ENCODE results near the gene YPEL5.

The YPEL5 gene

GRCh38 chr2:30205456-30205855, 58.6 kb downstream of the YPEL5 start:
- ATAC-seq (replicated peaks) (no peak), DNase-seq (no peak)
- H3K36me3 Mint-ChIP-seq (ENCODE audit: insufficient read depth) = no peaks in the 10 kb centered on the region
- H3K27ac Mint-ChIP-seq = no peak overlapping the region
- no peaks in the 10 kb centered on the region for H3K27me3 Mint-ChIP-seq
- H3K4me3 Mint-ChIP-seq = no peak overlapping the region
- H3K4me1 Mint-ChIP-seq (ENCODE audit: low read depth in 2 of 2) = peaks cover 15 to 16% of the 10 kb centered on the region in 2 donors
- no peaks in the 10 kb centered on the region for H3K9me3 Mint-ChIP-seq

DNA sequence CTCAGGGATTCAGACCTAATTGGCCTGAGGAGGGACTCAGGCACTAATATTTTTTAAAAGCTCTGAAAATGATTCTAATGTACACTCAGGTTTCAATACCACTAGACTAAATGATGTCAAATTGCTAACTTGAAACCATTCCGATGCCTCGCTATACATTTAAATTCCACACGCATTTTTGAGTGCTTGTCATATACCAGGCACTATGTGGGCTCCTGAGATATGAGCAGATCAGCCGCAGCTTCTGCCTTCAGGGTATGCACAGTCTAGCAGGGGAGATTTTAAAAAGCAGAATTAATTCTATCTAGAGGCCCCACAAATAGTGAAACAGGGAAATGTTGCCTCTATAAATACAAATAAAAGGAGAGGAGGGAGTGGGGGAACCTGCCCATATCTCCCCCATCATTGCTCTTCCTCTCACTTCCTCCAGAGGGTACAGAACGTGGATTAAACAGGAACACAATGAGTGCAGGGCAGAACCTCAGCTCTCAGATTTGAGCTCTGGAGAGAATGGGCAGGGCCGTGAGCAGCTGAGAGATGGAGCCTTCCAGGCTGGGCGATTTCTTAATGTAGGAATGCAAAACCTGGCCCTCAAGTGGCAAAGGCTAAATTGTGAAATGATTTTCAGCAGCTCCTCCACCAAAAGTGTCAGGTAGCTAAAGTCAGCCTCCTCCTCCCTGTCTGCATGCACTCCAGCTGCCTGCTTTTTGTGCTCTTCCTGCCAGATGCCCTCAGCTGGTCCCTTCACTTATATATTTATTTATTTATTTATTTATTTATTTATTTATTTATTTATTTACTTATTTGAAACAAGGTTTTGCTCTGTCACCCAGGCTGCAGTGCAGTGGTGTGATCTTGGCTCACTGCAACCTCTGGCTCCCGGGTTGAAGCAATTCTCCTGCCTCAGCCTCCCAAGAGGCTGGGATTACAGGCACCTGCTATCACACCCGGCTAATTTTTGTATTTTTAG, 59.9 kb downstream of the YPEL5 start:
- peaks cover 15 to 16% of the 10 kb centered on the region in 2 donors for H3K4me1 Mint-ChIP-seq (ENCODE audit: low read depth in 2 of 2)
- no peaks in the 10 kb centered on the region for H3K27me3 Mint-ChIP-seq
- no peak overlapping the region for H3K4me3 Mint-ChIP-seq
- H3K27ac Mint-ChIP-seq = no peak overlapping the region
- ATAC-seq (replicated peaks) (no peak), DNase-seq (no peak)
- H3K9me3 Mint-ChIP-seq = no peaks in the 10 kb centered on the region
- no peaks in the 10 kb centered on the region for H3K36me3 Mint-ChIP-seq (ENCODE audit: insufficient read depth)

DNA sequence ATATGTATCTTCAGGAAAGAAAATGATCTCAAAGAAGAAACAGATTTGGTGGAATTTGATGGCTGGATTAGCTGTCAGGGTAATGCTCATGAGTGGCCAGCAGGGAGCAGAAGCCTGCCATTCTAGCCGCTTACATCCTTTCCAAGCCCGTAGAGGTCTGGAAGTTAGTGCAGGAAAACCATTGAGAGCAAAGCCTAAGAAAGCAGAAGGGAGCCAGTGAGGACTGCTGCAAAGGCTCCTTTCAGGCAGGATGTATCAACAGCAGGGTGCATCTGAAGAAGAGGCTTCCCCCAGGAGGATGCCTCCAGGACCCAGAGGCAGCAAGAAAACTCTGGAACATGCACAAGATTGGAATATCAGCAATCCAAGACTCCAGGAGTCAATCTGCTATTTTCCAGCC, 61.6 kb downstream of the YPEL5 start:
- H3K27me3 Mint-ChIP-seq = no peaks in the 10 kb centered on the region
- H3K27ac Mint-ChIP-seq = peak overlapping the region; percentile 21 to 79
- peak overlapping the region; percentile 48 to 64 for H3K4me3 Mint-ChIP-seq
- DNase-seq (peak in 2 of 3 experiments; percentile 17 to 35), ATAC-seq (replicated peaks) (peak; percentile 67)
- peaks cover 15 to 16% of the 10 kb centered on the region in 2 donors for H3K4me1 Mint-ChIP-seq (ENCODE audit: low read depth in 2 of 2)
- no peaks in the 10 kb centered on the region for H3K9me3 Mint-ChIP-seq
- no peaks in the 10 kb centered on the region for H3K36me3 Mint-ChIP-seq (ENCODE audit: insufficient read depth)

DNA sequence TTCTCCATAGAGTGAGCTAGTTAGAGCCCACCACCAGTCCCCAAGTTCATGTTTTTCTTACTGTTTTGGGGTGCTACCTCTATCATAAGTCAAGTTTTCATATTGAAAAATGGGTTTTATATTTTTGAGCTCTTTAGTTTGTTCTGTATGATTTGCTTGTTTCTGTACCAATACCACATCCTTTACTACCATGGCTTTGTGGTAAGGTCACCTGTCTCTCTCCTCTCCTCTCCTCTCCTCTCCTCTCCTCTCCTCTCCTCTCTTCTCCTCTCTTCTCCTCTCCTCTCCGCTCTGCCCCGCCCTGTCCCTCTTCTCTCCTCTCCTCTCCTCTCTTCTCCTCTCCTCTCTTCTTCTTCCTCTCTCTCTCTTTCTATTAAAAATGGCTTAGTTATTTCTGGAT, 62.4 kb downstream of the YPEL5 start:
- DNase-seq = no peak
- Mint-ChIP-seq H3K4me1 (ENCODE audit: low read depth in 2 of 2) (peaks cover 15 to 16% of the 10 kb centered on the region in 2 donors), H3K27ac (peak overlapping the region; percentile 21 to 79), H3K27me3 (no peaks in the 10 kb centered on the region), H3K9me3 (no peaks in the 10 kb centered on the region), H3K4me3 (peak overlapping the region; percentile 48 to 64), H3K36me3 (ENCODE audit: insufficient read depth) (no peaks in the 10 kb centered on the region)
- ATAC-seq (replicated peaks) = peak; percentile 88

Data from effector memory CD8-positive, alpha-beta T cell (primary cell).